Measurements from ENCODE around the gene TNFSF13.

The TNFSF13 gene

GRCh38 chr17:7576432-7576937 is 17.9 kb downstream of the TNFSF13 start:
- Histone ChIP-seq H3K9ac (ENCODE audit: low read length in 2 of 2) (no peak overlapping the region), H3K4me1 (ENCODE audit: control insufficient read depth, insufficient read depth, low read length) (peaks cover 42% of the 10 kb centered on the region)

GRCh38 chr17:7577327-7578199 is 19.0 kb downstream of the TNFSF13 start:
- no peak overlapping the region for H3K9ac ChIP-seq (ENCODE audit: low read length in 2 of 2)
- H3K9me3 ChIP-seq (ENCODE audit: control insufficient read depth in 2 of 2, low read length in 2 of 2): no peaks in the 10 kb centered on the region
- peak overlapping the region; percentile 11 for H3K27ac ChIP-seq (ENCODE audit: low read length)
- no peak overlapping the region for H3K4me3 ChIP-seq (ENCODE audit: low read length in 2 of 2)
- no peaks in the 10 kb centered on the region for H3K27me3 ChIP-seq (ENCODE audit: control insufficient read depth in 1 of 2, insufficient read depth in 2 of 2, low read length in 2 of 2)
- H3K36me3 ChIP-seq (ENCODE audit: control insufficient read depth in 2 of 2, insufficient read depth in 2 of 2, low read length in 2 of 2): peaks cover 37 to 54% of the 10 kb centered on the region in 2 donors
- peaks cover 41% of the 10 kb centered on the region for H3K4me1 ChIP-seq (ENCODE audit: control insufficient read depth, insufficient read depth, low read length)

More at GRCh38 chr17:7576432-7576937, 17.9 kb downstream of the TNFSF13 start:
- H3K27me3 ChIP-seq (ENCODE audit: control insufficient read depth in 1 of 2, insufficient read depth in 2 of 2, low read length in 2 of 2): no peaks in the 10 kb centered on the region
- no peak overlapping the region for H3K27ac ChIP-seq (ENCODE audit: low read length)
- no peaks in the 10 kb centered on the region for H3K9me3 ChIP-seq (ENCODE audit: control insufficient read depth in 2 of 2, low read length in 2 of 2)
- H3K4me3 ChIP-seq (ENCODE audit: low read length in 2 of 2): no peak overlapping the region
- H3K36me3 ChIP-seq (ENCODE audit: control insufficient read depth in 2 of 2, insufficient read depth in 2 of 2, low read length in 2 of 2): peaks cover 37 to 54% of the 10 kb centered on the region in 2 donors

GRCh38 chr17:7579001-7579833 is 20.7 kb downstream of the TNFSF13 start, which contains the start of gene CD68:
Gene CD68 (plus strand): TSS chr17:7579638. CDS start chr17:7579678, 40 bp downstream.
- Histone ChIP-seq H3K4me1 (ENCODE audit: control insufficient read depth, insufficient read depth, low read length) (peaks cover 47% of the 10 kb centered on the region), H3K9ac (ENCODE audit: low read length in 2 of 2) (peak within 1 kb of the TSS; percentile 47 to 51), H3K4me3 (ENCODE audit: low read length in 2 of 2) (peak within 1 kb of the TSS in 1 of 2 donors; percentile 47), H3K27ac (ENCODE audit: low read length) (peak within 1 kb of the TSS; percentile 67), H3K36me3 (ENCODE audit: control insufficient read depth in 2 of 2, insufficient read depth in 2 of 2, low read length in 2 of 2) (peaks cover 37 to 50% of the 10 kb centered on the region in 2 donors), H3K9me3 (ENCODE audit: control insufficient read depth in 2 of 2, low read length in 2 of 2) (no peaks in the 10 kb centered on the region), H3K27me3 (ENCODE audit: control insufficient read depth in 1 of 2, insufficient read depth in 2 of 2, low read length in 2 of 2) (no peaks in the 10 kb centered on the region)

GRCh38 chr17:7579834-7580603 is 21.5 kb downstream of the TNFSF13 start:
- H3K27ac ChIP-seq (ENCODE audit: low read length): peak overlapping the region; percentile 67
- peaks cover 47% of the 10 kb centered on the region for H3K4me1 ChIP-seq (ENCODE audit: control insufficient read depth, insufficient read depth, low read length)
- peaks cover 31 to 42% of the 10 kb centered on the region in 2 donors for H3K36me3 ChIP-seq (ENCODE audit: control insufficient read depth in 2 of 2, insufficient read depth in 2 of 2, low read length in 2 of 2)
- peak overlapping the region; percentile 47 to 51 for H3K9ac ChIP-seq (ENCODE audit: low read length in 2 of 2)
- no peaks in the 10 kb centered on the region for H3K9me3 ChIP-seq (ENCODE audit: control insufficient read depth in 2 of 2, low read length in 2 of 2)
- H3K4me3 ChIP-seq (ENCODE audit: low read length in 2 of 2): peak overlapping the region in 1 of 2 donors; percentile 47
- H3K27me3 ChIP-seq (ENCODE audit: control insufficient read depth in 1 of 2, insufficient read depth in 2 of 2, low read length in 2 of 2): no peaks in the 10 kb centered on the region

- Histone ChIP-seq H3K9me3 (ENCODE audit: control insufficient read depth in 2 of 2, low read length in 2 of 2) (no peaks in the 10 kb centered on the region), H3K9ac (ENCODE audit: low read length in 2 of 2) (no peak overlapping the region), H3K36me3 (ENCODE audit: control insufficient read depth in 2 of 2, insufficient read depth in 2 of 2, low read length in 2 of 2) (peaks cover 23 to 35% of the 10 kb centered on the region in 2 donors), H3K4me3 (ENCODE audit: low read length in 2 of 2) (peak overlapping the region in 1 of 2 donors; percentile 47), H3K4me1 (ENCODE audit: control insufficient read depth, insufficient read depth, low read length) (peaks cover 43% of the 10 kb centered on the region), H3K27me3 (ENCODE audit: control insufficient read depth in 1 of 2, insufficient read depth in 2 of 2, low read length in 2 of 2) (no peaks in the 10 kb centered on the region), H3K27ac (ENCODE audit: low read length) (peak overlapping the region; percentile 67)
Measured at GRCh38 chr17:7580604-7581575, 22.3 kb downstream of the TNFSF13 start.

GRCh38 chr17:7582396-7583252 is 24.1 kb downstream of the TNFSF13 start:
- Histone ChIP-seq H3K9me3 (ENCODE audit: control insufficient read depth in 2 of 2, low read length in 2 of 2) (no peaks in the 10 kb centered on the region), H3K4me3 (ENCODE audit: low read length in 2 of 2) (peak overlapping the region; percentile 88 to 95), H3K27ac (ENCODE audit: low read length) (peak overlapping the region; percentile 97), H3K4me1 (ENCODE audit: control insufficient read depth, insufficient read depth, low read length) (peaks cover 54% of the 10 kb centered on the region), H3K27me3 (ENCODE audit: control insufficient read depth in 1 of 2, insufficient read depth in 2 of 2, low read length in 2 of 2) (no peaks in the 10 kb centered on the region), H3K36me3 (ENCODE audit: control insufficient read depth in 2 of 2, insufficient read depth in 2 of 2, low read length in 2 of 2) (peaks cover 6 to 26% of the 10 kb centered on the region in 2 donors), H3K9ac (ENCODE audit: low read length in 2 of 2) (peak overlapping the region; percentile 89 to 98)

- H3K36me3 ChIP-seq (ENCODE audit: control insufficient read depth in 2 of 2, insufficient read depth in 2 of 2, low read length in 2 of 2): peaks cover 0 to 19% of the 10 kb centered on the region in 2 donors
- H3K9me3 ChIP-seq (ENCODE audit: control insufficient read depth in 2 of 2, low read length in 2 of 2): no peaks in the 10 kb centered on the region
- no peaks in the 10 kb centered on the region for H3K27me3 ChIP-seq (ENCODE audit: control insufficient read depth in 1 of 2, insufficient read depth in 2 of 2, low read length in 2 of 2)
- peak within 1 kb of the TSS; percentile 97 for H3K27ac ChIP-seq (ENCODE audit: low read length)
- H3K9ac ChIP-seq (ENCODE audit: low read length in 2 of 2): peak within 1 kb of the TSS; percentile 89 to 98
- H3K4me3 ChIP-seq (ENCODE audit: low read length in 2 of 2): peak within 1 kb of the TSS; percentile 88 to 95
- peaks cover 62% of the 10 kb centered on the region for H3K4me1 ChIP-seq (ENCODE audit: control insufficient read depth, insufficient read depth, low read length)
Measured at GRCh38 chr17:7583253-7584109, 24.9 kb downstream of the TNFSF13 start, which contains the start of gene MPDU1. Gene MPDU1 (plus strand): TSS chr17:7583852. CDS start chr17:7583863, 11 bp downstream.

GRCh38 chr17:7586673-7587419 is 28.3 kb downstream of the TNFSF13 start:
- H3K9ac ChIP-seq (ENCODE audit: low read length in 2 of 2): no peak overlapping the region
- H3K27ac ChIP-seq (ENCODE audit: low read length): peak overlapping the region; percentile 71
- H3K4me3 ChIP-seq (ENCODE audit: low read length in 2 of 2): peak overlapping the region in 1 of 2 donors; percentile 8
- H3K36me3 ChIP-seq (ENCODE audit: control insufficient read depth in 2 of 2, insufficient read depth in 2 of 2, low read length in 2 of 2): peaks cover 8 to 16% of the 10 kb centered on the region in 2 donors
- H3K9me3 ChIP-seq (ENCODE audit: control insufficient read depth in 2 of 2, low read length in 2 of 2): no peaks in the 10 kb centered on the region
- H3K27me3 ChIP-seq (ENCODE audit: control insufficient read depth in 1 of 2, insufficient read depth in 2 of 2, low read length in 2 of 2): no peaks in the 10 kb centered on the region
- peaks cover 62% of the 10 kb centered on the region for H3K4me1 ChIP-seq (ENCODE audit: control insufficient read depth, insufficient read depth, low read length)
